ENCODE data around the gene CA11. TPM values are rescaled to one million over a fixed set of nuclear protein-coding genes. Genes with fewer than 3 reads are reported as not detected.

The CA11 gene
- total RNA-seq, 1 experiment from 2014 or later = 10.5 TPM

GRCh38 chr19:48664476-48664875 lies 18.5 kb upstream of the CA11 start:
- POLR2A ChIA-PET = interaction anchor here (0.6 kb wide), 1 partner anchor 208 kb away, joined by 3 read pairs; the partner anchor contains the start of gene PPP1R15A
- TF ChIP-seq CTCF (IDR thresholded peaks at IDR 0.05; ENCODE audit: insufficient read depth in 1 of 2, low read depth in 1 of 2, low read length in 1 of 2, severe bottlenecking in 1 of 2, unreplicated experiment in 1 of 2) = no peak
- Histone ChIP-seq H3K4me1 (peaks cover 21% of the 10 kb centered on the region; the same call in 1 of the 2 replicates), H3K4me3 (ENCODE audit: low read depth, low read length) (no peak overlapping the region), H3K9me3 (no peaks in the 10 kb centered on the region), H3K27me3 (replicated peaks; ENCODE audit: control insufficient read depth, insufficient read depth, low read length) (no peaks in the 10 kb centered on the region), H3K36me3 (ENCODE audit: control insufficient read depth, insufficient read depth, low read length) (no peaks in the 10 kb centered on the region)
- Mint-ChIP-seq H3K4me1 (ENCODE audit: low read depth, unreplicated experiment) (peaks cover 7% of the 10 kb centered on the region), H3K27me3 (ENCODE audit: insufficient read depth, unreplicated experiment) (no peaks in the 10 kb centered on the region), H3K4me3 (ENCODE audit: unreplicated experiment) (no peak overlapping the region), H3K27ac (ENCODE audit: unreplicated experiment) (no peak overlapping the region), H3K36me3 (ENCODE audit: insufficient read depth, unreplicated experiment) (peaks cover 9% of the 10 kb centered on the region), H3K9me3 (ENCODE audit: unreplicated experiment) (peaks cover 3% of the 10 kb centered on the region)
- no peak for DNase-seq
- intact Hi-C loops (cut with micrococcal nuclease; ENCODE audit: unreplicated experiment) = no loop called here
- CTCF ChIA-PET = no interaction called here
- BruUV-seq (replicated peaks) = no TSS peak

- no peak for TF ChIP-seq CTCF (IDR thresholded peaks at IDR 0.05; ENCODE audit: insufficient read depth in 1 of 2, low read depth in 1 of 2, low read length in 1 of 2, severe bottlenecking in 1 of 2, unreplicated experiment in 1 of 2)
- ChIA-PET POLR2A (no interaction called here), CTCF (no interaction called here)
- Histone ChIP-seq H3K9me3 (no peaks in the 10 kb centered on the region), H3K4me3 (ENCODE audit: low read depth, low read length) (no peak overlapping the region), H3K27me3 (replicated peaks; ENCODE audit: control insufficient read depth, insufficient read depth, low read length) (no peaks in the 10 kb centered on the region), H3K4me1 (peaks cover 21% of the 10 kb centered on the region; the same call in 1 of the 2 replicates), H3K36me3 (ENCODE audit: control insufficient read depth, insufficient read depth, low read length) (no peaks in the 10 kb centered on the region)
- H3K9me3 Mint-ChIP-seq (ENCODE audit: unreplicated experiment) = no peaks in the 10 kb centered on the region
- BruUV-seq (replicated peaks) = no TSS peak
- peaks cover 9% of the 10 kb centered on the region for H3K36me3 Mint-ChIP-seq (ENCODE audit: insufficient read depth, unreplicated experiment)
- intact Hi-C loops (cut with micrococcal nuclease; ENCODE audit: unreplicated experiment) = no loop called here
- H3K4me1 Mint-ChIP-seq (ENCODE audit: low read depth, unreplicated experiment) = peaks cover 7% of the 10 kb centered on the region
- no peak overlapping the region for H3K4me3 Mint-ChIP-seq (ENCODE audit: unreplicated experiment)
- no peaks in the 10 kb centered on the region for H3K27me3 Mint-ChIP-seq (ENCODE audit: insufficient read depth, unreplicated experiment)
- no peak overlapping the region for H3K27ac Mint-ChIP-seq (ENCODE audit: unreplicated experiment)
- DNase-seq = no peak
Observed at GRCh38 chr19:48663667-48664066, 17.7 kb upstream of the CA11 start.

GRCh38 chr19:48661711-48662090 lies 15.7 kb upstream of the CA11 start:
- no TSS peak for BruUV-seq (replicated peaks)
- no peak overlapping the region for H3K4me3 Mint-ChIP-seq (ENCODE audit: unreplicated experiment)
- Histone ChIP-seq H3K4me1 (peaks cover 21% of the 10 kb centered on the region; the same call in 1 of the 2 replicates), H3K4me3 (ENCODE audit: low read depth, low read length) (no peak overlapping the region), H3K27me3 (replicated peaks; ENCODE audit: control insufficient read depth, insufficient read depth, low read length) (no peaks in the 10 kb centered on the region), H3K36me3 (ENCODE audit: control insufficient read depth, insufficient read depth, low read length) (no peaks in the 10 kb centered on the region), H3K9me3 (no peaks in the 10 kb centered on the region)
- no peak overlapping the region for H3K27ac Mint-ChIP-seq (ENCODE audit: unreplicated experiment)
- intact Hi-C loops (cut with micrococcal nuclease; ENCODE audit: unreplicated experiment) = no loop called here
- H3K9me3 Mint-ChIP-seq (ENCODE audit: unreplicated experiment) = no peaks in the 10 kb centered on the region
- H3K36me3 Mint-ChIP-seq (ENCODE audit: insufficient read depth, unreplicated experiment) = peaks cover 9% of the 10 kb centered on the region
- TF ChIP-seq CTCF (IDR thresholded peaks at IDR 0.05; ENCODE audit: insufficient read depth in 1 of 2, low read depth in 1 of 2, low read length in 1 of 2, severe bottlenecking in 1 of 2, unreplicated experiment in 1 of 2) = no peak
- ChIA-PET POLR2A (interaction anchor here (0.5 kb wide), 1 partner anchor 29 kb away, joined by 4 read pairs; no protein-coding TSS in a partner anchor), CTCF (no interaction called here)
- H3K4me1 Mint-ChIP-seq (ENCODE audit: low read depth, unreplicated experiment) = peaks cover 7% of the 10 kb centered on the region
- H3K27me3 Mint-ChIP-seq (ENCODE audit: insufficient read depth, unreplicated experiment) = no peaks in the 10 kb centered on the region
- no peak for DNase-seq
